GM19395 (cell line): ENCODE measurements around the gene CHST3.

Experiments used
- ATAC-seq: cut with Tn5 transposase; IDR thresholded peaks from one replicate; pipeline ENCODE4 v1.9.1; 2021; ENCODE audit warnings: mild to moderate bottlenecking, moderate library complexity; ENCODE audit not compliant: unreplicated experiment

CHST3 gene

DNA sequence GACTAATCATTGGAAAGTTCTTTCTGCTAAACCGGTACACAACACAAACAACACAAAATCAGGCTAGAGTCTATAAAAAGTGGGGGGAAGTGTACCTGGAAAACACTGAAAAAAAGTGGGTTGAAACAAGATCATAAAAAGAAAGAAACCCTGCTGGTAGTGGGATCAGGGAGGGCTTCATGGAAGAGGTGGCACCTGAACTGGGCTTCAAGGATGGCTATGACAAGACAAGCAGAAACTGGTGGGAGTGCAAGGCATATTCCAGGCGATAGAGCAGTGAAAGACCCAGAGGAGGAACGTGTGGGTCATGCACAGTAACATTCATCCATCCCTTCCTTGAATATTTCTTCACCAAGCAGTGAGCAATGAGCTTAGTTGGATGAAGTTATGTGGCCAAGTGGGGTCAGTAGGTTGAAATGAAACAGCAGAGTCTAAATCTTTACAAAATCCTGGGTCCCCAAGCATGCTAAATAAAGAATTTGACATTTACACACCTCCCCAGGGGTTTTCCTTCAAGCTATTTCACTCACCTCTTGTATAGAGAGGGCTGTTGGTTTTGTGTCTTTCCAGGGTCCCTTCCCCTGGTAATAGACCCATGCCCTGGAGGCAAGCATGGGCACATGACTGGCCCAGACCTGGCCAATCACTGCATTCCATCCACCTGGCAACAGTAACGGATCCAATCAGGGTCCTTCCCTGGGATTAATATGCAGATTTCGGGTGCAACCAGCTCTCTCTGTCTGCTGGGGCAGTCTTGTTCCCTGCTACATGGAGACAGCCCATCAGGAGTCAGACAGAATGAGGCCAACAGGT lies 86.0 kb downstream of the CHST3 start:
- ATAC-seq = no peak

DNA sequence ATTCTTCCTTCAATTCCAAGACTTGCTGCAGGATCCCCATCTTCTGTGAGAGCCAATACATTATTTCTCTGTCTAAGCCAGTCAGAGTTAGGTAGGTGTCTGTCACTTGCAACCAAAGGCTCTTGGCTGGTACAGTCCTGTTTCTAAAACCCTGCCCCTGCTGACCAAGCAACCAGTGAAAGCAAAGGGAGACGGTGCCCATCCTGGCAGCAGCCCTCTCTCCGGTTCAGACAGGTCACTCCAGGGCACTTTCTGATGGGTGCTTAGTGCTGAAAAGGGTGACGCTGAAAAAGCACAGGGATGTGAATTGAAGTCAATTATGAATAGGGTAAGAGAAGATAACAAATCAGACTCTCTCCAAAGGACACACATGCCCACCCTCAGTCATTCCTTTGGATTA lies 86.7 kb downstream of the CHST3 start:
- no peak for ATAC-seq

DNA sequence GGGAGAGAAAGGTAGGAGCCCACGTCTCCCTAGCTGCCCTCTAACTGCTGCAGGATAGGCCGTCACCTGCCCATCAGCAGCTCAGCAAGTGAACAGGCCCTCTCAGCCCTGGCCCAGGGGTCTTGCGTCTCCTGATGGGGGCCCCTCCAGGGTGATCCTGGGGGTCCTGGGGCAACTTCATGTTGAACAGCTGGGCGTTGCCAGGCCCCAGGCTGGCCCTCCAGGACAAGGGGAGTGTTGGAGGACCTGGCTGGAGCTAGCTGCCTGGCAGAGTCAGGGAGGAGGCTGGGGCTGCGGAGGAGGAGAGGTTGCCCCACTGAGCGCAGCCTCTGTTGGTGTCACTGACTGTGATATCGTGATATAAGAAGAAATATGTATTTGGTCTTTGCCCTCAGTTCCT lies 89.5 kb downstream of the CHST3 start:
- ATAC-seq = no peak

DNA sequence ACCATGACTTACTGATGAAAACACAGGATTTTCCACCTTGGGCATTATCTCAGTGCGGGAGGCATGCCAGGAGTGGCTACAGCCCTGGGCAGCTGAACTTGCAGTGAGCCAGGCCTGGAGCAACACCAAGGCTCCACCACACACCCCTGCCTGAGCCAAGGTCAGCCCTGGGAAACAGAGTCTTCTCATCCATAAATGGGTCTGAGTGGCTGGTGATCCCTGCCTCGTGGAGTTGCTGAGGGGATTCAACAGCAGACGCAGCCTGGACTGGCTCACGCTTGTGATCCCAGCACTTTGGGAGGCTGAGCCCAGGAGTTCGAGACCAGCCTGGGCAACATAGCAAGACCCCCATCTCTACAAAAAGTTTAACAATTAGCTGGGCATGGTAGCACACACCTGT lies 91.9 kb downstream of the CHST3 start:
- ATAC-seq = no peak

DNA sequence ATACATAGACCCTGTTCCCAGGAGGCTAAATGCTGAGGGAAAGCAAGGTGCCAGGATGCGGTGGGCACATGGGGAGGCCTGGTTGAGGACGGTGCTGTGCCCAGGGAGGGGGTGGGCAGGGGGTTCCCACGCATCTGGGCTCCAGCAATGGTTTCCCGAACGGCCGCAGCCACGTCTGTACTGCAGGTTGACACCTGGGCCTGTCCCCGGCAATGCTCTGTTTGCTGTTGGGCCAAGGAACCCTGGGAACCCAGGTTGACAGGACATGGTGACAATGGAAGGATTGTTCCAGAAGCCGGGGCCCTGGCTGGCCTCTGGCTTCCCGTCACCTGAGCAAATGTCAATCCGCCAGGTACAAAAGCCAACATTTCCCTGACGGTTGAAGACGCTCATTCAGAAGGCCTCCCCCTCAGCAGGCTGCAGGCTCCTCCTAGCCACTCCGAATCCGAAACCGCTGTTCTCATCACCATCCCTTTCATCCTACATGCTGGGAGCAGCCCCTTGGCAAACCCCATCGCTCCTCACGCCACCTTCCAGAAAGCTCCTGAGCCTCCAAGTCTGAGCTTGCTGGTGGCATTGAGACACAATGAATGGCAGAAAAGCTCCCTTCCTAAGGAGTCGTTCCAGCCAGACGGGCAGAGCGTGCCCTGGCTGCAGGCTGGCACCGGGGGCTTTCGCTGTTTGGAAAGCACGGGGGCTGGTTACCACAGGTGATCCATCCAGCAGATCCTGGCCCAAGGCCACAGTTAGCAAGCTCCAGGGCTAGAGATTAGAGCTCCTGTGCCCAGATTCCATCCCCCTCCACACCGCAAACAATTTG lies 92.9 kb downstream of the CHST3 start:
- ATAC-seq = no peak

DNA sequence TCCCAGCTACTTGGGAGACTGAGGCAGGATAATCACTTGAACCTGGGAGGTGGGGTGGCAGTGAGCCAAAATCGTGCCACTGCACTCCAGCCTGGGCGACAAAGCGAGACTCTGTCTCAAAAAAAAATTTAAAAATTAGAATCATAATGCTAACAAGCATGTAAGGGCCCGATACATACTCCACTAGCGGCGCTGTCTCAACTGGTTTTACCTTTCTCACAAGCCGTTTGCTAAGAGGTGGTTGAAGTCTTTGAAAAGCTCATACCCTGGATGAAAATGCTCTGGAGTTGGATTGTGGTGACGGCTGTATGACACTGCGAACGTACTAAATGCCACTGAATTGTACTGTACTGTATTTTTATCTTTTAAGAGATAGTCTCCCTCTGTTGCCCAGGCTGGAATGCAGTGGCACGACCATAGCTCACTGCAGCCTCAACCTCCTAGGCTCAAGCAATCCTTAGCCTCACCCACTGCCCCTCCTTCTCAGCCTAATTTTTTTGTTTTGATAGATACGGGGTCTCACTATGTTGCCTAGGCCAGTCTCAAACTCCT lies 94.2 kb downstream of the CHST3 start:
- ATAC-seq = no peak

DNA sequence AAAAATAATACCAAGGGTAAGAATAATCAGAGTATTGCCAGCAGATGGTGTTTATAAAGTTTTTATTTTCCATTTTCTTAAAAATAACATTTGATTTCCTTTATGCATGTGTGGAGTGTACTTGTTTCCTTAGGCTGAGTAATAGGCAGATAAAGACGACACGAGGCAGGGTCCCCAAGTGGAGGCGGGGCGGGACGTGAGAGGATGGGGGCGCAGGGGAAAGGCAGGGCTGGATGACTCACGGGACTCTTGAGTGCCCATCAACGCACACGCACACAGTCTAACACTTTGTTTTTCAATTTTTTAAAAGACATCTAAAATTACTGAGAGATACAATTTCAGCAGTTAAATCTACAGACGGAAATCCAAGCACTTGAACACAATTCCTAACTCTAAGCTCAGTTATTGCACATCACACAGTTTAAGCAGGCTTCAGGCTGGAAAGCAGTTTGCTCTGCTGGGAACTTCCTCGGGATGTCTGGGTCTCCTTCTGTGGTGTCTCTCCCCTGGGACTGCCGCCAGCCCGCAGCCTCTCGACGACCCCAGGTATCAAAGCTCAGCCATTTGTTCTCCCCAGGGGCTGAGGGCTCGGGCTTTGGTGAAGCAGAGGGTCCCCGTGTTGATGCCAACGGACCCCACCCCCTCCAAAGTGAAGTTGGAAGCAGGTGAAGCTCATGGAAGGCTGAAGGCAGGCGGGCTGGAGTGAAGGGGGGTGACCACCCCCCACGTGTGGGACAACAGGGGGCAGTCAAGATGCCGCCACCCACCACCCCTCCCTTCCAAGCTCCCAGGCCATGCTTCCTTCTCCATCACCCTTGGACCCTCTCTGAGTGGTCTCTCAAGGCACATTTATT lies 95.0 kb downstream of the CHST3 start:
- no peak for ATAC-seq

DNA sequence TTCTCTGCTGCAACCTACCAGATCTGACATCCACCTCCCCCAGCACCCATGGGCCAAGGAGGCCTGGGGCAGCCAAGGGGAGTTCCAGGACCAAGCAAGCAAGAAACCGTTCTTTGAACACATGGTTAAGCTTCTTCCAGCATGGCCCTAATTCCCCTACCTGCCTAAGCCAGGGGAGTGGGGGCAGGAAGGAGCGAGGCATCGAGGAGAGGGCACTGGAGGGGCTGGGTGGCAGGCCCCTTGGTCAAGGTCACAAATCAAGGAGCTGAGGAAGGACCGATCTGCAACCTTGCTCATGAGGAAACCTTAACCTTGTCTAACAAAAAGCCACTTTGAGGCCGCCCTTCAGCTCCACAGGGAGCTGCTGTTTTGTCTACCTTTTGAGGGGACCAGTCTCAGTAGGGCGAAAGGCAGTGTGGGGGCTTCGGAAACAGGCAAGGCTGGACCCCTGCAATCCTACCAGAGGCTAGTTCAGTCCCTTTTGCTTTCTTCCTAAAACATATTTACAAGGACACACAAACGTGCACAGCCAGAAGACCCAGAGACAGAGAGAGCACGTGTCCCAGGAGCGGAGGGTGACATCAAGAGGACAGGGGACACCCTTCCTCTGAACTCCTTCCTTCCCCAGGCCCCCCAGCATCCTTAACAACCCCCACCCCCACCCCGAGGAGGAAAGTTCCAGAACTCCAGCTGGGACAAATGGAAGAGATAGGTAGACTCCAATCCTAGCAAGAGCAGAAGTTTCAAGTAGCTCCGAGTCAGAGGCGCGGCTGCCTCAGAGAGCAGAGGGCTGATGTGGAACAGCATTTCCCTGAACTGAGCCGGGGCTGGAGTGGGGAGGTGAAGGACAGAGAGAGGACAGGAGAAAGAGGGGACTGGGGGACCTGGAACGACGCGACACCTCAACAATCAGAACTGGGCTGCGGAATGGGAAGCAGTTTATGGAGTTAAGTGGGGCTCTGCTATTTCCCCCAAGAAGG lies 95.9 kb downstream of the CHST3 start:
- ATAC-seq = no peak

DNA sequence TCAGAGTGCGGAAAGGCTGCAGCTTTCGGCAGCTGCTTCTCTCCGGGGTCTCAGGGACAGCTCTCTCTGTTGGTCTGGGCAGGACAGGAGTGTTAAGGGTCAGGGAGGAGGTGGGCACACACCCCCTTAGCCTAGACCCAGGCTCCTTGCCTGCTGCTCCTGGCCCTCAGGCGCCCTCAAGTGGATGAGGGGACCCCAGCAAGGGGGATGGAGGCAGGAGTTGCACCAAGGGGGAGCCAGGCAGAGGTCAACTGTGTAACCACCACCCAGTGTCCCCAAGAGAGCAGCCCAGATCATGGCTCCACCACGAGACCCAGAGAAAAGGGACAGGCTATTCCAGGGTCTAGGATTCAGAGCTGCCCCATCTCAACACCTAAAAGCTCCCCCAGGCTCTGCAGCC lies 97.3 kb downstream of the CHST3 start:
- no peak for ATAC-seq

DNA sequence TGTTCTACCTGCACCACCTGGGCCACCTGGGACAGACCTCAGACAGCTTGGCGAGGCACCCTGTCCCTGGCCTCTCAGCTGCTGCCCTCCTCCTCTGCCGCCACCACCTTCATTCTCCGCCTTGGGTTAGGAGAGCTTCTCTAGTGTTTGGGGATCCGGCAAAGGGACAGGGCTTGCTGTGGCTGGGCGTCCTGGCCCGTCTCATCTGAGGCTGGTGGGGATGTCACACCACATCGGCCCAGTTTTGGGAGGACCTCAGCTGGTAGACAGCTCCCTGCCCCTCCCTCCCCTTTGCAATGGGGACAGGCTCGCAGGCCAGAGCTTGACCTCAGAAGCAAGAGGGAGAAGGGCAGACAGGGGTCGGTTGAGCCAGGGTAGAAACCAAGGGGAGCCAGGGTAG lies 97.7 kb downstream of the CHST3 start:
- ATAC-seq = no peak

DNA sequence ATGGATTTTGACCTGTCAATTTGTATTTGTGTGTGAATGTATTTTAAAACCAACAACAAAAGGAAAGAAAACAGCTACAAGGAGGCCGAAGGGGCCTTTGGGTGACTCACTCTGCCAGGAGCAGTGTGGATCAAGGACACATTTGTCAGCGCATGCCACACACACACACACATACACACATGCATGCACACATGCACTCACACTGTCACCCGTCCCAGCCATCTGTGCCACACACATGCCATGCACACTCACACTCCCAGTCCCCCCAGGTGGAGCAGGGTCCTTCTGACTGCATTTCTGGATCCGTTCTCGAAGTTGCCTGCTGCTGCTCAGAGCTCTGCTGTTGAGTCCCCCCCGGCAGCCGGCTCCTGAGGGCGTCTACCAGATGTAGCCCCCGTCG lies 98.2 kb downstream of the CHST3 start:
- ATAC-seq = no peak
